ENCODE results near the gene MAFG.

The MAFG gene

DNA sequence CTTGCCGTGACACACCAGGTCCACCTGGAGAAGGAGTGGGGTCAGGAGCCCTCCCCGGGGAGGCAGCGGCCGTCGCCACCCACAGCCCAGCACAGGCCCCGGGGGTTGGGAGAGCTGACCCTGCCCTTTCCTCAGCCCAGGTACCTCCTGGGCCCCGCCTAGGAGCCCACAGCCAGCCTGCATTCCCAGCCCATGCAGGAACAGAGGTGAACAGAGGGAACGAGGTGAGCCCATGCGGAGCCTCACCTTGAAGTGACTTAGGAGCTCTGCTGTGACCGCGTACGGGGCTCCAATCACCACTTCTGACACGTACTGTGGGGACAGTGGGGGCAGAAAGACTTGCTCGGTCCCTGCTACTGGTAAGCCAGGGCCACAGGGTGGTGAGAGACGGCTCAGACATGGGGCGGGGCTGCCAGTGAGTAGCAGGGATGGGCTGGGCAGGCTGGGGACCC, 22.1 kb downstream of the MAFG start:
- Histone ChIP-seq H2AFZ (ENCODE audit: low read length) (no peak overlapping the region), H3K9me3 (ENCODE audit: insufficient read depth, low read depth, low read length) (no peaks in the 10 kb centered on the region), H3K27me3 (ENCODE audit: insufficient read depth, low read length, poor library complexity, severe bottlenecking) (no peaks in the 10 kb centered on the region), H4K20me1 (ENCODE audit: insufficient read depth, low read length, poor library complexity, severe bottlenecking) (peaks cover 9% of the 10 kb centered on the region), H3K4me1 (ENCODE audit: insufficient read depth, low read length, poor library complexity, severe bottlenecking) (peaks cover 13% of the 10 kb centered on the region), H3K4me3 (ENCODE audit: low read length, poor library complexity, severe bottlenecking) (no peak overlapping the region), H3K9me2 (replicated peaks; ENCODE audit: low read depth, low read length) (no peaks in the 10 kb centered on the region), H3K36me3 (ENCODE audit: insufficient read depth, low read length) (peaks cover 3% of the 10 kb centered on the region; the same call in 1 of the 2 replicates), H3K9ac (ENCODE audit: low read depth, low read length, poor library complexity, severe bottlenecking) (no peak overlapping the region), H3K4me2 (ENCODE audit: low read depth, low read length, poor library complexity, severe bottlenecking) (no peak overlapping the region), H3K79me2 (ENCODE audit: insufficient read depth, low read length) (peaks cover 15% of the 10 kb centered on the region), H3F3A (ENCODE audit: low read depth) (no peaks in the 10 kb centered on the region)
- TF ChIP-seq, protein P1, sequence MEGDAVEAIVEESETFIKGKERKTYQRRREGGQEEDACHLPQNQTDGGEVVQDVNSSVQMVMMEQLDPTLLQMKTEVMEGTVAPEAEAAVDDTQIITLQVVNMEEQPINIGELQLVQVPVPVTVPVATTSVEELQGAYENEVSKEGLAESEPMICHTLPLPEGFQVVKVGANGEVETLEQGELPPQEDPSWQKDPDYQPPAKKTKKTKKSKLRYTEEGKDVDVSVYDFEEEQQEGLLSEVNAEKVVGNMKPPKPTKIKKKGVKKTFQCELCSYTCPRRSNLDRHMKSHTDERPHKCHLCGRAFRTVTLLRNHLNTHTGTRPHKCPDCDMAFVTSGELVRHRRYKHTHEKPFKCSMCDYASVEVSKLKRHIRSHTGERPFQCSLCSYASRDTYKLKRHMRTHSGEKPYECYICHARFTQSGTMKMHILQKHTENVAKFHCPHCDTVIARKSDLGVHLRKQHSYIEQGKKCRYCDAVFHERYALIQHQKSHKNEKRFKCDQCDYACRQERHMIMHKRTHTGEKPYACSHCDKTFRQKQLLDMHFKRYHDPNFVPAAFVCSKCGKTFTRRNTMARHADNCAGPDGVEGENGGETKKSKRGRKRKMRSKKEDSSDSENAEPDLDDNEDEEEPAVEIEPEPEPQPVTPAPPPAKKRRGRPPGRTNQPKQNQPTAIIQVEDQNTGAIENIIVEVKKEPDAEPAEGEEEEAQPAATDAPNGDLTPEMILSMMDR (conservative IDR thresholded peaks at IDR 0.05; ENCODE audit: low read length), result no peak
- TF ChIP-seq EZH2phosphoT487 (IDR thresholded peaks at IDR 0.05; ENCODE audit: borderline replicate concordance), result no peak

DNA sequence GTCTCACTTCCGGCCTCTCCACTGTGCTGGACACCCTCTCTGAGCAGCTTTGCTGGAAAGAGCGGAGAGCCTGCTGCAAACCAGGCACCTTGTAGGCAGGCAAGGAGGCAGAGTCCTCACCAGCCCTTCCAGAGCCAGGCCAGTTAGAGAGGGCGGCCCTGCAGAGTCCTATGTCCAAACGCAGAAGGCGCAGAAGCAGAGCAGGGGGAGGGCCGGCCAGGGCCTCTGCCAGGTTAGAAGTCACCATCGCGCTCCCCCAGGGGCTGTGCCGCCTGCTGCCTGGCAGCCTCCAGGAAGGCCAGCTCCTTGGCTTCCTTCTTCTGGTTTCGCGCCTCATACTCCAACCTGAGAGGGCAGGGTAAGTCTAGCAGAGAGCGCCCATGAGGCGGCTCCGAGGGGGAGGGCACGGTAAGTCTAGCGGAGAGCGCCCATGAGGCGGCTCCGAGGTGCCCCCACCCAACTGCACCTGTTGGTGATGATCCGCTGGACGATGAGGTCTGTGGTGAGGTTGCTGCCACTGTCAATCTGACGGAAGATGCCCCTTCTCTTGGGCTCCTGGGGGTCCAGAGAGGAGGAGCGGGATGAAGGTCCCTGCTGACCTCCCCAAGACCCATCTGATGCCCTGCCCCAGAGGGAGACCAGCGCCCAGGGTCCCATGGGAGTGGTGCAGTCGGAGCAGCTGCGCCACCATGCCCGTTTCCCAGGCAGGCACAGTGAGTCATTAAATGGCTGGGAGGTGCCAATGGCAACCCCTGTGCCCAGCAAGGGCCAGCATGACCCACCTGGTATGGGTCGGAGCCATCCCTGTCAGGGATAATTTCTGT, 22.7 kb downstream of the MAFG start:
- no peaks in the 10 kb centered on the region for H3K9me2 ChIP-seq (replicated peaks; ENCODE audit: low read depth, low read length)
- H3K9ac ChIP-seq (ENCODE audit: low read depth, low read length, poor library complexity, severe bottlenecking), result no peak overlapping the region
- H2AFZ ChIP-seq (ENCODE audit: low read length), result no peak overlapping the region
- H3K4me3 ChIP-seq (ENCODE audit: low read length, poor library complexity, severe bottlenecking), result no peak overlapping the region
- H3K4me2 ChIP-seq (ENCODE audit: low read depth, low read length, poor library complexity, severe bottlenecking), result no peak overlapping the region
- peaks cover 9% of the 10 kb centered on the region for H3K79me2 ChIP-seq (ENCODE audit: insufficient read depth, low read length)
- peaks cover 7% of the 10 kb centered on the region for H3K4me1 ChIP-seq (ENCODE audit: insufficient read depth, low read length, poor library complexity, severe bottlenecking)
- peaks cover 3% of the 10 kb centered on the region; the same call in 1 of the 2 replicates for H3K36me3 ChIP-seq (ENCODE audit: insufficient read depth, low read length)
- peaks cover 2% of the 10 kb centered on the region for H4K20me1 ChIP-seq (ENCODE audit: insufficient read depth, low read length, poor library complexity, severe bottlenecking)
- no peaks in the 10 kb centered on the region for H3K9me3 ChIP-seq (ENCODE audit: insufficient read depth, low read depth, low read length)
- no peaks in the 10 kb centered on the region; the same call in 1 of the 2 replicates for H3F3A ChIP-seq (ENCODE audit: low read depth)
- TF ChIP-seq, protein P1 (conservative IDR thresholded peaks at IDR 0.05; ENCODE audit: low read length), result no peak
- no peak for TF ChIP-seq EZH2phosphoT487 (IDR thresholded peaks at IDR 0.05; ENCODE audit: borderline replicate concordance)
- H3K27me3 ChIP-seq (ENCODE audit: insufficient read depth, low read length, poor library complexity, severe bottlenecking), result no peaks in the 10 kb centered on the region

DNA sequence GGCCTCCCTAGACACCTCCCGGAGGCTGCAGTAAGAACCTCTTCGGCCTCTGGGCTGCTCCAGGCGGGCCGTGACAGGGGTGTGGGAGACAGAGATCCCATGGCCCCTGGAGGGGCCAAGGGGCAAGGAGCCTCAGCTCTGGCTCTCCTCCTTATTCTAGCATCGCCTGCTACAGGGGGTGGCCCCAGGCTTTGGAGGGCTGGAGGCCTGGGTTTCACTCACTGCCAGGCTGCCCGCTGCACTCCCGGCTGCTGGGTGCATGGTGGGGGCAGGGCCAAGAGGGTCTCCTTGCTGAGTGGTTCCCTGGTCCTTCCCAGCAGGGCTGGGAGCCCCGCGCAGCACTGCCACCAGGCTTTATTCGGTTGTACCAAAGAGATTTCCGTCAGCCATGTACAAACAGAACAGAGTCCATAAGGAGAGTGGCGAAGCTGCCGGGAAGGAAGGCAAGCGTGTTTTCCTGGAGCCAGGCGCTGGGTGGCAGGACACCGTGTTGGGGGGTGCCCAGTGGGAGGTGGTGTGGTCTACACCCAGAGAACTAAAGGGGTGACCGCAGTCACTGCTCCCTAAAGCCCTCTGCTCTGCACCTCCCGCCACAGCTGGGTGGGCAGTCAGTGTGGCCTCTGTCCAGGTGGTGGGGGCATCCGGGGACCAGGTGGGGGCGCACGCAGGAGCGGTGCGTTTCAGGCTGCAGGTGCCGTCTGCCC, 23.5 kb downstream of the MAFG start:
- no peaks in the 10 kb centered on the region for H4K20me1 ChIP-seq (ENCODE audit: insufficient read depth, low read length, poor library complexity, severe bottlenecking)
- H3K79me2 ChIP-seq (ENCODE audit: insufficient read depth, low read length), result peaks cover 1% of the 10 kb centered on the region; the same call in 1 of the 2 replicates
- H3K27me3 ChIP-seq (ENCODE audit: insufficient read depth, low read length, poor library complexity, severe bottlenecking), result no peaks in the 10 kb centered on the region
- no peak overlapping the region for H3K4me3 ChIP-seq (ENCODE audit: low read length, poor library complexity, severe bottlenecking)
- H2AFZ ChIP-seq (ENCODE audit: low read length), result no peak overlapping the region
- no peak overlapping the region for H3K4me2 ChIP-seq (ENCODE audit: low read depth, low read length, poor library complexity, severe bottlenecking)
- no peaks in the 10 kb centered on the region; the same call in 1 of the 2 replicates for H3F3A ChIP-seq (ENCODE audit: low read depth)
- H3K9me3 ChIP-seq (ENCODE audit: insufficient read depth, low read depth, low read length), result no peaks in the 10 kb centered on the region
- H3K9me2 ChIP-seq (replicated peaks; ENCODE audit: low read depth, low read length), result no peaks in the 10 kb centered on the region
- H3K4me1 ChIP-seq (ENCODE audit: insufficient read depth, low read length, poor library complexity, severe bottlenecking), result no peaks in the 10 kb centered on the region
- peaks cover 3% of the 10 kb centered on the region; the same call in 1 of the 2 replicates for H3K36me3 ChIP-seq (ENCODE audit: insufficient read depth, low read length)
- H3K9ac ChIP-seq (ENCODE audit: low read depth, low read length, poor library complexity, severe bottlenecking), result no peak overlapping the region
- TF ChIP-seq, protein P1 (conservative IDR thresholded peaks at IDR 0.05; ENCODE audit: low read length), result no peak
- TF ChIP-seq EZH2phosphoT487 (IDR thresholded peaks at IDR 0.05; ENCODE audit: borderline replicate concordance), result no peak
